ENCODE measurements around the gene PTPRD. TPM values are rescaled to one million over a fixed set of nuclear protein-coding genes. Genes with fewer than 3 reads are reported as not detected.

Gene PTPRD
- total RNA-seq, 1 donor from 2014 or later: 30.8 TPM

GRCh38 chr9:10144355-10144754 is 468.4 kb downstream of the PTPRD start:
- intact Hi-C loops (cut with DNase I): no loop called here
- Histone ChIP-seq H3K4me3 (no peak overlapping the region), H3K4me1 (no peaks in the 10 kb centered on the region), H3K27me3 (no peaks in the 10 kb centered on the region), H3K36me3 (no peaks in the 10 kb centered on the region), H3K9me3 (no peaks in the 10 kb centered on the region), H3K27ac (no peak overlapping the region)
- TF ChIP-seq CTCF (IDR thresholded peaks at IDR 0.05): no peak
- no peak for DNase-seq
- no peak for ATAC-seq

- no peak for TF ChIP-seq CTCF (IDR thresholded peaks at IDR 0.05)
- no peak for DNase-seq
- no peaks in the 10 kb centered on the region for H3K36me3 ChIP-seq
- ATAC-seq: no peak
- intact Hi-C loops (cut with DNase I): no loop called here
- H3K9me3 ChIP-seq: no peaks in the 10 kb centered on the region
- no peak overlapping the region for H3K27ac ChIP-seq
- H3K4me3 ChIP-seq: no peak overlapping the region
- H3K27me3 ChIP-seq: no peaks in the 10 kb centered on the region
- H3K4me1 ChIP-seq: no peaks in the 10 kb centered on the region
These were observed 477.2 kb downstream of the PTPRD start for GRCh38 chr9:10135553-10135952.

- DNase-seq (no peak), ATAC-seq (no peak)
- intact Hi-C loops (cut with DNase I): no loop called here
- no peaks in the 10 kb centered on the region for H3K4me1 ChIP-seq
- H3K36me3 ChIP-seq: no peaks in the 10 kb centered on the region
- H3K9me3 ChIP-seq: no peaks in the 10 kb centered on the region
- no peak overlapping the region for H3K4me3 ChIP-seq
- H3K27me3 ChIP-seq: no peaks in the 10 kb centered on the region
- H3K27ac ChIP-seq: no peak overlapping the region
- no peak for TF ChIP-seq CTCF (IDR thresholded peaks at IDR 0.05)
These were observed 478.5 kb downstream of the PTPRD start for GRCh38 chr9:10134266-10134665.

GRCh38 chr9:10130061-10130675 is 482.6 kb downstream of the PTPRD start:
- no peaks in the 10 kb centered on the region for H3K9me3 ChIP-seq
- ATAC-seq: no peak
- no peaks in the 10 kb centered on the region for H3K4me1 ChIP-seq
- no peak for TF ChIP-seq CTCF (IDR thresholded peaks at IDR 0.05)
- H3K27me3 ChIP-seq: no peaks in the 10 kb centered on the region
- no peak for DNase-seq
- H3K36me3 ChIP-seq: no peaks in the 10 kb centered on the region
- no peak overlapping the region for H3K27ac ChIP-seq
- intact Hi-C loops (cut with DNase I): no loop called here
- no peak overlapping the region for H3K4me3 ChIP-seq

- intact Hi-C loops (cut with DNase I): no loop called here
- no peak for DNase-seq
- TF ChIP-seq CTCF (IDR thresholded peaks at IDR 0.05): no peak
These were observed 484.9 kb downstream of the PTPRD start for GRCh38 chr9:10127867-10128266.

GRCh38 chr9:10112798-10113197 is 500.0 kb downstream of the PTPRD start:
- TF ChIP-seq CTCF (IDR thresholded peaks at IDR 0.05): no peak
- Histone ChIP-seq H3K4me3 (no peak overlapping the region), H3K27ac (no peak overlapping the region), H3K4me1 (no peaks in the 10 kb centered on the region), H3K36me3 (no peaks in the 10 kb centered on the region), H3K27me3 (no peaks in the 10 kb centered on the region), H3K9me3 (no peaks in the 10 kb centered on the region)
- ATAC-seq (no peak), DNase-seq (no peak)
- intact Hi-C loops (cut with DNase I): no loop called here

More at GRCh38 chr9:10127867-10128266, 484.9 kb downstream of the PTPRD start:
- Histone ChIP-seq H3K36me3 (no peaks in the 10 kb centered on the region), H3K4me3 (no peak overlapping the region), H3K9me3 (no peaks in the 10 kb centered on the region), H3K4me1 (no peaks in the 10 kb centered on the region), H3K27ac (no peak overlapping the region), H3K27me3 (no peaks in the 10 kb centered on the region)
- ATAC-seq: no peak
